Measurements from ENCODE around the gene TMC5. TPM values are rescaled to one million over a fixed set of nuclear protein-coding genes. Genes with fewer than 3 reads are reported as not detected.

Gene TMC5
- total and polyA plus RNA-seq, 2 of the 13 experiments (the other 11 are each of a cell fraction or from before 2014, with no cell fraction given), result 0.09 to 0.41 TPM

DNA sequence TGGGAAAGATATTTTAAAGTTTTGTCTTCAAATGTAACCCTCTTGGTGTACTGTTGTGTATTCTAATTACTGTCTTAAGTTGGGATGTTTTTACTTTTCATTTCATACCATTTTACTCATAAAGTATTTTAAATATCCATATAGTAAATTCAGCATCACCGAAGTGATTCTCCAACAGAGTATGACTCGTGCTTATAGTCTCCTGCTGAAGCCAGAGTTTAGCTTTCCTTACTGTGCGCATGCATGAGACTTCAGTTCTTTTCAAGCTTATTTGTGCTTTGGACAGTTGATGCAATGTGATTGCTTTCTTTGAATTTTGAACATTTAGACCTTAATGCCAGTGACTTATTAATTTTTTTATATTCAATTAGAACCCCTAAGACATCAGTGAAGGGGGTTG lies 130.5 kb downstream of the TMC5 start (continued):
- TF ChIP-seq ZNF713 (CRISPR knock-in tag; IDR thresholded peaks at IDR 0.05), result no peak
- no peak for TF ChIP-seq SP1 (IDR thresholded peaks at IDR 0.05)
- no peak for TF ChIP-seq SP1 (CRISPR knock-in tag; IDR thresholded peaks at IDR 0.05)
- no peak for TF ChIP-seq TCF7L2 (IDR thresholded peaks at IDR 0.05; ENCODE audit: low read depth, low read length)
- no peak for TF ChIP-seq ZFX (CRISPR knock-in tag; IDR thresholded peaks at IDR 0.05; ENCODE audit: low read depth)
- no peak for TF ChIP-seq ZNF569 (CRISPR knock-in tag; IDR thresholded peaks at IDR 0.05; ENCODE audit: borderline replicate concordance)
- no peak for TF ChIP-seq GPN1 (CRISPR knock-in tag; IDR thresholded peaks at IDR 0.05; ENCODE audit: borderline replicate concordance)
- TF ChIP-seq, protein P1, sequence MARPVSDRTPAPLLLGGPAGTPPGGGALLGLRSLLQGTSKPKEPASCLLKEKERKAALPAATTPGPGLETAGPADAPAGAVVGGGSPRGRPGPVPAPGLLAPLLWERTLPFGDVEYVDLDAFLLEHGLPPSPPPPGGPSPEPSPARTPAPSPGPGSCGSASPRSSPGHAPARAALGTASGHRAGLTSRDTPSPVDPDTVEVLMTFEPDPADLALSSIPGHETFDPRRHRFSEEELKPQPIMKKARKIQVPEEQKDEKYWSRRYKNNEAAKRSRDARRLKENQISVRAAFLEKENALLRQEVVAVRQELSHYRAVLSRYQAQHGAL (CRISPR knock-in tag; IDR thresholded peaks at IDR 0.05; ENCODE audit: not compliant biosample characterization), result no peak

Other genes with a start within 250 kb of the TMC5 start
- 0.14 TPM in 1 of 2 replicates, not detected in the other for gene SYT17, start 249.6 kb upstream of the TMC5 start, total RNA-seq (2016; rRNA removed; fragmentation: Illumina TruSeq; extraction: Trizol)
- 0.44 and 0.85 TPM in 2 replicates for gene SYT17, start 249.6 kb upstream of the TMC5 start, polyA plus RNA-seq (2011; rRNA removed)
- not detected in 2 replicates for gene CLEC19A, start 132.2 kb upstream of the TMC5 start, total RNA-seq (2016; rRNA removed; fragmentation: Illumina TruSeq; extraction: Trizol)
- not detected in 2 replicates for gene CLEC19A, start 132.2 kb upstream of the TMC5 start, polyA plus RNA-seq (2011; rRNA removed)
- 55.1 and 59.0 TPM in 2 replicates for gene GDE1, start 104.2 kb downstream of the TMC5 start, total RNA-seq (2016; rRNA removed; fragmentation: Illumina TruSeq; extraction: Trizol)
- gene GDE1, start 104.2 kb downstream of the TMC5 start, polyA plus RNA-seq (2011; rRNA removed), result 35.9 and 38.9 TPM in 2 replicates
- gene CCP110, start 106.1 kb downstream of the TMC5 start, total RNA-seq (2016; rRNA removed; fragmentation: Illumina TruSeq; extraction: Trizol), result 11.1 and 19.9 TPM in 2 replicates
- gene CCP110, start 106.1 kb downstream of the TMC5 start, polyA plus RNA-seq (2011; rRNA removed), result 8.6 and 10.0 TPM in 2 replicates
- gene VPS35L, start 137.8 kb downstream of the TMC5 start, total RNA-seq (2016; rRNA removed; fragmentation: Illumina TruSeq; extraction: Trizol), result 0.97 and 1.4 TPM in 2 replicates
- gene VPS35L, start 137.8 kb downstream of the TMC5 start, polyA plus RNA-seq (2011; rRNA removed), result 1.6 and 1.9 TPM in 2 replicates